ENCODE results near the gene SDR42E1. TPM values are rescaled to one million over a fixed set of nuclear protein-coding genes. Genes with fewer than 3 reads are reported as not detected.

The SDR42E1 gene
- total RNA-seq, 1 donor from 2014 or later, result not detected

- no peaks in the 10 kb centered on the region for H3K36me3 Mint-ChIP-seq (ENCODE audit: low read depth)
- no peaks in the 10 kb centered on the region for H3K9me3 Mint-ChIP-seq
- peaks cover 17% of the 10 kb centered on the region for H3K4me1 Mint-ChIP-seq
- no peak for TF ChIP-seq CTCF (conservative IDR thresholded peaks at IDR 0.05)
- no peak overlapping the region for H3K4me3 Mint-ChIP-seq
- H3K27me3 Mint-ChIP-seq (ENCODE audit: low read depth), result no peaks in the 10 kb centered on the region
- no peak for DNase-seq (ENCODE audit: low read depth, low spot score)
- H3K27ac Mint-ChIP-seq (ENCODE audit: unreplicated experiment), result no peak overlapping the region
Measured at GRCh38 chr16:82047374-82047773, 36.1 kb upstream of the SDR42E1 start.

GRCh38 chr16:82046941-82047340 lies 35.7 kb upstream of the SDR42E1 start:
- H3K27me3 Mint-ChIP-seq (ENCODE audit: low read depth), result no peaks in the 10 kb centered on the region
- peaks cover 17% of the 10 kb centered on the region for H3K4me1 Mint-ChIP-seq
- H3K4me3 Mint-ChIP-seq, result no peak overlapping the region
- no peaks in the 10 kb centered on the region for H3K36me3 Mint-ChIP-seq (ENCODE audit: low read depth)
- H3K9me3 Mint-ChIP-seq, result no peaks in the 10 kb centered on the region
- no peak for DNase-seq (ENCODE audit: low read depth, low spot score)
- TF ChIP-seq CTCF (conservative IDR thresholded peaks at IDR 0.05), result no peak
- no peak overlapping the region for H3K27ac Mint-ChIP-seq (ENCODE audit: unreplicated experiment)

GRCh38 chr16:82046541-82046940 lies 35.3 kb upstream of the SDR42E1 start:
- no peaks in the 10 kb centered on the region for H3K27me3 Mint-ChIP-seq (ENCODE audit: low read depth)
- H3K4me3 Mint-ChIP-seq, result no peak overlapping the region
- peaks cover 17% of the 10 kb centered on the region for H3K4me1 Mint-ChIP-seq

GRCh38 chr16:82045465-82045864 lies 34.2 kb upstream of the SDR42E1 start:
- no peak for DNase-seq (ENCODE audit: low read depth, low spot score)
- Mint-ChIP-seq H3K4me3 (no peak overlapping the region), H3K27ac (ENCODE audit: unreplicated experiment) (no peak overlapping the region), H3K9me3 (no peaks in the 10 kb centered on the region), H3K36me3 (ENCODE audit: low read depth) (no peaks in the 10 kb centered on the region), H3K4me1 (peaks cover 17% of the 10 kb centered on the region), H3K27me3 (ENCODE audit: low read depth) (no peaks in the 10 kb centered on the region)
- TF ChIP-seq CTCF (conservative IDR thresholded peaks at IDR 0.05), result no peak

More at GRCh38 chr16:82046541-82046940, 35.3 kb upstream of the SDR42E1 start:
- TF ChIP-seq CTCF (conservative IDR thresholded peaks at IDR 0.05), result no peak
- DNase-seq (ENCODE audit: low read depth, low spot score), result no peak
- Mint-ChIP-seq H3K9me3 (no peaks in the 10 kb centered on the region), H3K36me3 (ENCODE audit: low read depth) (no peaks in the 10 kb centered on the region), H3K27ac (ENCODE audit: unreplicated experiment) (no peak overlapping the region)

- Mint-ChIP-seq H3K4me1 (peaks cover 17% of the 10 kb centered on the region), H3K4me3 (no peak overlapping the region), H3K27me3 (ENCODE audit: low read depth) (no peaks in the 10 kb centered on the region), H3K36me3 (ENCODE audit: low read depth) (no peaks in the 10 kb centered on the region), H3K27ac (ENCODE audit: unreplicated experiment) (no peak overlapping the region), H3K9me3 (no peaks in the 10 kb centered on the region)
- no peak for DNase-seq (ENCODE audit: low read depth, low spot score)
- no peak for TF ChIP-seq CTCF (conservative IDR thresholded peaks at IDR 0.05)
Measured at GRCh38 chr16:82044585-82044911, 33.3 kb upstream of the SDR42E1 start.

Measured in neural crest cell (in vitro differentiated cells).